Neuronal stem cell (in vitro differentiated cells): Measurements from ENCODE around the gene DAPK1.

Experiments
- DNase-seq: peaks from one replicate; pipeline ENCODE4 v3.0.0-alpha.2; 2013; ENCODE audit warnings: low spot score
- H2AFZ ChIP-seq: one replicate; pipeline ENCODE4 v1.6.1; 2013; ENCODE audit warnings: mild to moderate bottlenecking, low read length, inconsistent platforms
- H2AK5ac ChIP-seq: 2 replicates; pipeline ENCODE4 v1.6.1; 2013; ENCODE audit warnings: low read depth, mild to moderate bottlenecking, inconsistent platforms, low read length, moderate library complexity, mixed read lengths
- H2BK120ac ChIP-seq: 2 replicates; pipeline ENCODE4 v1.6.1; 2013; ENCODE audit warnings: low read depth, mild to moderate bottlenecking, inconsistent platforms, low read length, moderate library complexity, mixed read lengths
- H2BK12ac ChIP-seq: one replicate; pipeline ENCODE4 v1.6.1; 2013; ENCODE audit warnings: low read length, inconsistent platforms
- H2BK15ac ChIP-seq: 2 replicates; pipeline ENCODE4 v1.6.1; 2013; ENCODE audit warnings: mild to moderate bottlenecking, low read length, inconsistent platforms, mixed read lengths
- H2BK5ac ChIP-seq: one replicate; pipeline ENCODE4 v1.6.1; 2013; ENCODE audit warnings: inconsistent platforms, mild to moderate bottlenecking, low read length, moderate library complexity
- H3K14ac ChIP-seq: one replicate; pipeline ENCODE4 v1.6.1; 2013; ENCODE audit warnings: low read length, inconsistent platforms
- H3K18ac ChIP-seq: 2 replicates; pipeline ENCODE4 v1.6.1; 2013; ENCODE audit warnings: low read length, inconsistent platforms
- H3K23ac ChIP-seq: 2 replicates; pipeline ENCODE4 v1.6.1; 2013; ENCODE audit warnings: low read depth, mild to moderate bottlenecking, mixed read lengths, low read length, inconsistent platforms; ENCODE audit not compliant: poor library complexity
- H3K27ac ChIP-seq: replicated peaks from 3 replicates; pipeline ENCODE4 v1.5.1; 2013; ENCODE audit warnings: low read length, inconsistent platforms
- H3K27me3 ChIP-seq, 3 experiments: 2 replicates each; pipeline ENCODE4 v1.6.1; 2013; ENCODE audit warnings: low read length in 3 of 3, mild to moderate bottlenecking in 2 of 3, inconsistent platforms in 1 of 3, low read depth in 1 of 3, mixed read lengths in 1 of 3, moderate library complexity in 1 of 3; ENCODE audit not compliant: control insufficient read depth in 3 of 3, insufficient read depth in 3 of 3
- H3K36me3 ChIP-seq, 2 donors: replicated peaks in 1 of 2; 2 replicates each; pipeline ENCODE4 v1.6.1; 2013; ENCODE audit warnings: low read length in 2 of 2; ENCODE audit not compliant: control insufficient read depth in 2 of 2, insufficient read depth in 2 of 2
- H3K4ac ChIP-seq: 2 replicates; pipeline ENCODE4 v1.6.1; 2013; ENCODE audit warnings: inconsistent platforms, mild to moderate bottlenecking, low read length, moderate library complexity
- H3K4me1 ChIP-seq, 2 donors: 1 replicate in 1 of 2; 2 replicates in 1 of 2; pipeline ENCODE4 v1.6.1; 2013; ENCODE audit warnings: low read length in 2 of 2, low read depth in 1 of 2; ENCODE audit not compliant: control insufficient read depth in 2 of 2, insufficient read depth in 1 of 2
- H3K4me2 ChIP-seq: one replicate; pipeline ENCODE4 v1.6.1; 2013; ENCODE audit warnings: mild to moderate bottlenecking, low read length, inconsistent platforms; ENCODE audit not compliant: insufficient read depth, poor library complexity, severe bottlenecking
- H3K4me3 ChIP-seq, 2 donors: 2 replicates each; pipeline ENCODE4 v1.5.1; 2013; ENCODE audit warnings: low read length in 2 of 2, mild to moderate bottlenecking in 2 of 2, inconsistent platforms in 1 of 2, moderate library complexity in 1 of 2
- H3K79me1 ChIP-seq: one replicate; pipeline ENCODE4 v1.6.1; 2013; ENCODE audit warnings: low read depth, mild to moderate bottlenecking, inconsistent platforms, low read length, moderate library complexity
- H3K9ac ChIP-seq: one replicate; pipeline ENCODE4 v1.6.1; 2013; ENCODE audit warnings: mild to moderate bottlenecking, low read depth, low read length, inconsistent platforms; ENCODE audit not compliant: poor library complexity
- H3K9me3 ChIP-seq, 2 donors: replicated peaks in 1 of 2; 2 replicates each; pipeline versions ENCODE3 to v1.6.1; 2013; ENCODE audit warnings: low read length in 2 of 2, mild to moderate bottlenecking in 2 of 2, inconsistent platforms in 1 of 2, low read depth in 1 of 2, mixed read lengths in 1 of 2, moderate library complexity in 1 of 2; ENCODE audit not compliant: control insufficient read depth in 2 of 2, insufficient read depth in 1 of 2
- H4K8ac ChIP-seq: one replicate; pipeline ENCODE4 v1.6.1; 2013; ENCODE audit warnings: low read depth, mild to moderate bottlenecking, inconsistent platforms, low read length, moderate library complexity
- H4K91ac ChIP-seq: one replicate; pipeline ENCODE4 v1.6.1; 2013; ENCODE audit warnings: low read length, low read depth, mild to moderate bottlenecking, inconsistent platforms; ENCODE audit not compliant: poor library complexity
- WGBS, 2 donors: extraction: QIAGEN DNeasy Blood & Tissue Kit; methylation state at CpG; one replicate each; pipeline ENCODE4 v1.1.7; 2013; ENCODE audit warnings: missing lambda C conversion rate in 2 of 2, mixed read lengths in 1 of 2; ENCODE audit not compliant: insufficient read length in 2 of 2, insufficient replicate concordance in 1 of 2; ENCODE audit errors: extremely low coverage in 2 of 2; 5-methylcytosine and 5-hydroxymethylcytosine counted together

DAPK1 gene

DNA sequence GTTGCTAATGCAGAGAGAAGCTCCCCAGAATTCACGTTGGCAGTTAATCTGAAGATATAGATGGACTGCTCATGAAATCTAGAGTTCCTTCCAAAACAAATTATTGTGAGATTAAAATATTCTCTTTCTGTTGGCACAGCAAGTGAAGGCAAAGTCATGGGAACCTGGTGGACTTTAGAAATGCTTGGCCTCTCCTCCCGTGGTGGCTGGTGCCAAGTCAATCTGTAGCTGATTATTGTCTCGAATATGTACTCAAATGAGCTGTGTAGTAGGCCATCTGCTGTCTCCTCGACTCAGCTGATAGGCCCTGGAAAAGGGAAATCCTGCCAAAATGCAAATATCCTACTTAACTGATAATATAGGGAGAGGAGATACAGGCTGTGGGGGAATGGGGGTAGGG, 69.3 kb downstream of the DAPK1 start:
- no CpG with 5 or more reads among the region's 4 CpGs for WGBS, 2 donors
- no peak overlapping the region for H2AFZ ChIP-seq

DNA sequence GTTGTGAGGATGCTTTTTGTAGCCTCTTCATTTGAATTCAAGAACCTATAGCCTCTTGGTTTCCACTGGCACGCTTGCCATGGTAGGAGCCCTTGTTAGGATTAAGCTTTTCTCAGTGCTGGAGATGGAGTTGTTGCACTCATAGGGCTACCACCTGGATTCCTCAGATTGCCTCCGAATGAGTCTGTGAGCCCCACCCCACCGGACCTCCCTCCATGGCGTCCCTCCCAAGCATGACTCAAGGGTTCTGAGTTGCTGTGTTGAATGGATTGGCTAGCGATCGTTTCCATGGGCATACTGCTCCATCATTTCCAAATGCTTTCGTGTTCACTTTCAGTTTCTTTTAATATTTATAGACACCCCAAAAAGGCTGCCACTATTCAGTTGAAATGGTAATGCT, 69.9 kb downstream of the DAPK1 start:
- H3K9ac ChIP-seq: no peak overlapping the region
- H4K8ac ChIP-seq: no peak overlapping the region
- H3K4me3 ChIP-seq: no peak overlapping the region
- H2BK120ac ChIP-seq: no peak overlapping the region
- H2BK15ac ChIP-seq: no peak overlapping the region
- no peak overlapping the region for H3K27ac ChIP-seq
- peaks cover 3% of the 10 kb centered on the region for H3K79me1 ChIP-seq
- no CpG with 5 or more reads among the region's 7 CpGs for WGBS, 2 donors
- no peaks in the 10 kb centered on the region for H3K9me3 ChIP-seq
- H2AK5ac ChIP-seq: no peak overlapping the region
- H3K27me3 ChIP-seq: no peaks in the 10 kb centered on the region
- no peak overlapping the region for H2AFZ ChIP-seq
- no peak overlapping the region for H3K4me2 ChIP-seq
- no peak overlapping the region for H2BK12ac ChIP-seq
- no peak overlapping the region for H3K4ac ChIP-seq
- no peak overlapping the region for H2BK5ac ChIP-seq
- DNase-seq: no peak
- peaks cover 8 to 19% of the 10 kb centered on the region in 2 donors for H3K4me1 ChIP-seq
- H4K91ac ChIP-seq: no peak overlapping the region
- H3K23ac ChIP-seq: no peak overlapping the region
- H3K18ac ChIP-seq: no peak overlapping the region
- no peak overlapping the region for H3K14ac ChIP-seq
- peaks cover 0 to 6% of the 10 kb centered on the region in 2 donors for H3K36me3 ChIP-seq

More for the DNA sequence above, 69.3 kb downstream of the DAPK1 start:
- Histone ChIP-seq H4K91ac (no peak overlapping the region), H3K36me3 (peaks cover 0 to 5% of the 10 kb centered on the region in 2 donors), H3K4me1 (peaks cover 8 to 19% of the 10 kb centered on the region in 2 donors), H2BK5ac (no peak overlapping the region), H2BK15ac (no peak overlapping the region), H3K4me3 (no peak overlapping the region), H3K4me2 (no peak overlapping the region), H3K18ac (no peak overlapping the region), H3K9me3 (no peaks in the 10 kb centered on the region), H3K9ac (no peak overlapping the region), H2BK120ac (no peak overlapping the region), H4K8ac (no peak overlapping the region), H3K27me3 (peaks cover 0 to 2% (median 0%) of the 10 kb centered on the region in 3 experiments), H2BK12ac (no peak overlapping the region), H3K27ac (no peak overlapping the region), H3K79me1 (peaks cover 3% of the 10 kb centered on the region), H3K23ac (no peak overlapping the region), H3K14ac (no peak overlapping the region), H2AK5ac (no peak overlapping the region), H3K4ac (no peak overlapping the region)
- DNase-seq: no peak

DNA sequence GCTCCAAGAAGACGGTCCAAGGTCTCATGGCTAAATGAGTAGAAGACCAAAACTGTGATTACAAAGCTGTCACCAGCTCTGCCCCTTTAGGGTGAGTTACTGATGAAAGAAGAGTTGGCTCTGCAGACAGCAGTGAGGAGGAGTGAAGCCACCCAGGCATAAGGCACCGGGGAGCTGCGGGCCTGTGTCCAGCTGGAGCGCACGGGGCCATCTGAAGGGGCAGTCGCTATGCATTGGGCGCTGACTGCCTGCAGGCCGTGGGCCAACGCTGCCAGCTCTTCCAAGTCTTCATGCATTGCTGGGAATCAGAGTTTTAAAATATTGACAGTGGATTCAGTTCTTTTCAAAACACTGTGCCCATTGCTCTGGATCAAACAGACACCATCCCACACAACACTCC, 70.3 kb downstream of the DAPK1 start:
- H3K27me3 ChIP-seq: no peaks in the 10 kb centered on the region
- H3K4me3 ChIP-seq: no peak overlapping the region
- no peak overlapping the region for H2BK5ac ChIP-seq
- H3K14ac ChIP-seq: no peak overlapping the region
- no peak overlapping the region for H2AK5ac ChIP-seq
- H3K23ac ChIP-seq: no peak overlapping the region
- peaks cover 8 to 19% of the 10 kb centered on the region in 2 donors for H3K4me1 ChIP-seq
- no peak overlapping the region for H2AFZ ChIP-seq
- H4K8ac ChIP-seq: no peak overlapping the region
- DNase-seq: no peak
- H3K18ac ChIP-seq: peak overlapping the region; percentile 21
- peaks cover 0 to 10% of the 10 kb centered on the region in 2 donors for H3K36me3 ChIP-seq
- no peak overlapping the region for H4K91ac ChIP-seq
- H2BK12ac ChIP-seq: no peak overlapping the region
- H3K4ac ChIP-seq: no peak overlapping the region
- no peak overlapping the region for H2BK15ac ChIP-seq
- no peak overlapping the region for H2BK120ac ChIP-seq
- no peaks in the 10 kb centered on the region for H3K9me3 ChIP-seq
- H3K9ac ChIP-seq: no peak overlapping the region
- H3K4me2 ChIP-seq: no peak overlapping the region
- WGBS, 2 donors: no CpG with 5 or more reads among the region's 9 CpGs
- H3K79me1 ChIP-seq: peaks cover 3% of the 10 kb centered on the region
- H3K27ac ChIP-seq: no peak overlapping the region

DNA sequence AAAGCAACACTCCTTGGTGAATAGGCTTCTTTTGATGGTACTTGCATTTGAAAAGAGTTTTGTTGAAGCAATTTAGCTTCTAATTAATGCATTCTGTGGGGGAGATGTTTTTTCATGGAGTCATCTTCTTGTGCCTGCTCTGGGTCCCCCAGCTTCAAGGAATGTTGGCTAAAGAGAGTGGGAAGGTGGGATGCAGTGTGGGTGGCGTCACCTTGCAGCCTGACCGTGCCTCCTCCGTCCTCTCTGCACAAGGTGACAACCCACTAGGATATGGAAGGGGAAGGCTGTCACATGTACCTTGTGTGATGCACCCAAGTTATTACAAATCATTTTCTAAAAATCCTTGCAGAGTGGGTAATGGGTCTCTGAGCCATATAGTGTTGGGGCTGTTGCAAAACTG, 70.7 kb downstream of the DAPK1 start:
- Histone ChIP-seq H2BK5ac (no peak overlapping the region), H3K27me3 (no peaks in the 10 kb centered on the region), H3K4me1 (peaks cover 8 to 19% of the 10 kb centered on the region in 2 donors), H2BK15ac (no peak overlapping the region), H4K8ac (no peak overlapping the region), H3K4ac (no peak overlapping the region), H3K36me3 (peaks cover 0 to 13% of the 10 kb centered on the region in 2 donors), H3K4me3 (no peak overlapping the region), H3K14ac (no peak overlapping the region), H3K23ac (no peak overlapping the region), H3K27ac (no peak overlapping the region), H3K79me1 (peaks cover 3% of the 10 kb centered on the region), H2BK120ac (no peak overlapping the region), H3K9me3 (no peaks in the 10 kb centered on the region), H3K18ac (no peak overlapping the region), H3K4me2 (no peak overlapping the region), H2AFZ (no peak overlapping the region), H2AK5ac (no peak overlapping the region), H3K9ac (no peak overlapping the region), H4K91ac (no peak overlapping the region), H2BK12ac (no peak overlapping the region)
- DNase-seq: no peak
- no CpG with 5 or more reads among the region's 3 CpGs for WGBS, 2 donors
